ENCODE data around the gene ABCG8. TPM values are rescaled to one million over a fixed set of nuclear protein-coding genes. Genes with fewer than 3 reads are reported as not detected.
"Not testable (repeated sequence)": the region's sequence is repeated elsewhere in the genome, so short reads cannot be mapped to it uniquely, and the experiment has no call there.

Gene ABCG8
- total RNA-seq, 1 donor from 2014 or later, result not detected

DNA sequence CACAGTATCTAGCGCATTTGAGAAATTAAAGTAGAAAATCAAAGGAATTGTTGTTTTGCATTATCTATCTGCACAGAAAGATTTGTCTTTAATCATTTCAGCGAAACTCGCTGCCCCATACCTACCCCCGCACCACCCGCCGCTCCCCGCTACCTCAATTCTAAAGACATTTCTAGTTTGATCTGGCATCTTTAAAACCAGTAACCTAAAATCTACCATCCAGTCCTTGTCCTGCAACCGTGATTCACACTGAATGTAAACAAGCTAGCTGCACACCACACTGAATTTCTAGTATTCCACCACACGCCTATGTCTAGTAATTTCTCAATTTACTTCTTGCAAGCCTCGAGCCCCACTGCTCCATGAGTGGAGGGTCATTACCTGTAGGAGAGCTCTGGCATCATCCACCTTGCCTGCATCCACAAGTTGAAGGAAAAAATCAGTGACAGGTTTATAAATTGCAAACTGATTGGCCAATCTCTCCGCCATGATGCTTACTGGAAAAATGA lies 60.1 kb downstream of the ABCG8 start:
- H3K4me3 Mint-ChIP-seq (ENCODE audit: unreplicated experiment), result no peak overlapping the region
- H3K27ac Mint-ChIP-seq (ENCODE audit: unreplicated experiment), result peak overlapping the region; percentile 90
- peaks cover 39% of the 10 kb centered on the region for H3K4me1 Mint-ChIP-seq (ENCODE audit: unreplicated experiment)
- TF ChIP-seq, protein P1, sequence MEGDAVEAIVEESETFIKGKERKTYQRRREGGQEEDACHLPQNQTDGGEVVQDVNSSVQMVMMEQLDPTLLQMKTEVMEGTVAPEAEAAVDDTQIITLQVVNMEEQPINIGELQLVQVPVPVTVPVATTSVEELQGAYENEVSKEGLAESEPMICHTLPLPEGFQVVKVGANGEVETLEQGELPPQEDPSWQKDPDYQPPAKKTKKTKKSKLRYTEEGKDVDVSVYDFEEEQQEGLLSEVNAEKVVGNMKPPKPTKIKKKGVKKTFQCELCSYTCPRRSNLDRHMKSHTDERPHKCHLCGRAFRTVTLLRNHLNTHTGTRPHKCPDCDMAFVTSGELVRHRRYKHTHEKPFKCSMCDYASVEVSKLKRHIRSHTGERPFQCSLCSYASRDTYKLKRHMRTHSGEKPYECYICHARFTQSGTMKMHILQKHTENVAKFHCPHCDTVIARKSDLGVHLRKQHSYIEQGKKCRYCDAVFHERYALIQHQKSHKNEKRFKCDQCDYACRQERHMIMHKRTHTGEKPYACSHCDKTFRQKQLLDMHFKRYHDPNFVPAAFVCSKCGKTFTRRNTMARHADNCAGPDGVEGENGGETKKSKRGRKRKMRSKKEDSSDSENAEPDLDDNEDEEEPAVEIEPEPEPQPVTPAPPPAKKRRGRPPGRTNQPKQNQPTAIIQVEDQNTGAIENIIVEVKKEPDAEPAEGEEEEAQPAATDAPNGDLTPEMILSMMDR (IDR thresholded peaks at IDR 0.05), result no peak
- no peaks in the 10 kb centered on the region for H3K27me3 Mint-ChIP-seq (ENCODE audit: unreplicated experiment)
- no peaks in the 10 kb centered on the region for H3K9me3 Mint-ChIP-seq (ENCODE audit: unreplicated experiment)
- no peak for DNase-seq (ENCODE audit: extremely low spot score, unreplicated experiment)
- H3K36me3 Mint-ChIP-seq (ENCODE audit: unreplicated experiment), result peaks cover 40% of the 10 kb centered on the region

DNA sequence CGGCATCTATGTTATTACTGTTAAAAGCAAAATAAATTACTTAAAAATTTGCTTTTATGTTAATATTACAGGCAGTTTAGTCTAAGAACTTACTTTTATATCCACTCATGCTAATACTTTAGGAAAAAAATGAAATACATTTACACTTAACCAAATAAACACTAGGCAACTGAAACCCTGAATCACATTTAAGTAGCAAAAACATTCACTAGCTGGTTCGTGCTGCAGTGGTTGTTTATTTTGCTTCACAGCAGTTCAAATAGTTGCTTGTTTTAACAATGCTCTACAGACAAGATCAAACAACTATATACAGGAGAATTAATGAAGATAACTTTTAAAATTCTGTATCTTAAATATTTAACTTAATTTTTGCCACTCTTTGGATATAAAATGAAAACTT lies 60.8 kb downstream of the ABCG8 start:
- no peak overlapping the region for H3K4me3 Mint-ChIP-seq (ENCODE audit: unreplicated experiment)
- H3K27ac Mint-ChIP-seq (ENCODE audit: unreplicated experiment), result peak overlapping the region; percentile 90
- TF ChIP-seq, protein P1 (IDR thresholded peaks at IDR 0.05), result no peak
- no peaks in the 10 kb centered on the region for H3K27me3 Mint-ChIP-seq (ENCODE audit: unreplicated experiment)
- H3K36me3 Mint-ChIP-seq (ENCODE audit: unreplicated experiment), result peaks cover 40% of the 10 kb centered on the region
- no peaks in the 10 kb centered on the region for H3K9me3 Mint-ChIP-seq (ENCODE audit: unreplicated experiment)
- peaks cover 39% of the 10 kb centered on the region for H3K4me1 Mint-ChIP-seq (ENCODE audit: unreplicated experiment)
- DNase-seq (ENCODE audit: extremely low spot score, unreplicated experiment), result no peak

DNA sequence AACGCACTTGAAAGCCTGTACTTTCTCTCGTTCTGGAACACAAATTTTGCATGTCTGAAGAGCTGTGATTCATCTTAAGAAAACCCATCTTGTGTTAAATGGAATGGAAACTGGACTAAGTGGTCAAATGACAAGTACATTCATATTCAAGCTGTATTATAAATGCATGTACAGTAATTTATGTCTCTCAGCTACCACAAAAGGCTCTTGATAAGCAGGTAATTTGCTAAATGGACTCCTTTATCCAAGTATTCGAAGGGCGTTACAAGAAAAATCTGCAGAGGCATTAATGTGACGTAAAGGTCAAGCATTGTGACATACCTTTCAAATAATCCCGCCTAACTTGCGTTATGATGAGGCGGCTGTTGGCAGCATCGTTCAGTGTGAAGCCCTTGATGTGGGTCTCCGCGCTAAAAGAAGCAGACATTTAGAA lies 66.6 kb downstream of the ABCG8 start:
- Mint-ChIP-seq H3K36me3 (ENCODE audit: unreplicated experiment) (peaks cover 46% of the 10 kb centered on the region), H3K4me1 (ENCODE audit: unreplicated experiment) (peaks cover 31% of the 10 kb centered on the region), H3K9me3 (ENCODE audit: unreplicated experiment) (no peaks in the 10 kb centered on the region), H3K27me3 (ENCODE audit: unreplicated experiment) (no peaks in the 10 kb centered on the region), H3K27ac (ENCODE audit: unreplicated experiment) (no peak overlapping the region), H3K4me3 (ENCODE audit: unreplicated experiment) (no peak overlapping the region)
- no peak for DNase-seq (ENCODE audit: extremely low spot score, unreplicated experiment)
- TF ChIP-seq, protein P1 (IDR thresholded peaks at IDR 0.05), result no peak

DNA sequence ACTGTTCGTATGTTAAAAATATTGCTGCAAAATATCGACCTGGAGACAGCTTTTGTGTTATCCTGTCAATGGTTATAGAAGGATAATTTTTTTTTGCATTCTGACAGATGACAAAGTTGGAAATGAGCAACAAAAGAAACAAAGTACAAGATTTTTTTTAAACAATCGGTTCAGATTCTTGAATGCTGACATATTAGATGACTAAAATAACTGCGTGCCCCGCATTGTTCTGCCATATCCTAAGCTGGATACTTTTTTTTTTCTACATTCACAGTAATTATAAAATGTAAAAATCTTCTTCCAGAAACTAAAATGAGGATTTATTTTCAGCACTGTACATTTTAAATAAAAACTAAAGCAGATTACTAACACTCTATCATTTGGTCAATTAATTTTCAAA lies 67.1 kb downstream of the ABCG8 start:
- Mint-ChIP-seq H3K9me3 (ENCODE audit: unreplicated experiment) (no peaks in the 10 kb centered on the region), H3K36me3 (ENCODE audit: unreplicated experiment) (peaks cover 43% of the 10 kb centered on the region), H3K27me3 (ENCODE audit: unreplicated experiment) (no peaks in the 10 kb centered on the region), H3K4me1 (ENCODE audit: unreplicated experiment) (peaks cover 26% of the 10 kb centered on the region), H3K4me3 (ENCODE audit: unreplicated experiment) (no peak overlapping the region), H3K27ac (ENCODE audit: unreplicated experiment) (no peak overlapping the region)
- DNase-seq (ENCODE audit: extremely low spot score, unreplicated experiment), result no peak
- TF ChIP-seq, protein P1 (IDR thresholded peaks at IDR 0.05), result no peak

DNA sequence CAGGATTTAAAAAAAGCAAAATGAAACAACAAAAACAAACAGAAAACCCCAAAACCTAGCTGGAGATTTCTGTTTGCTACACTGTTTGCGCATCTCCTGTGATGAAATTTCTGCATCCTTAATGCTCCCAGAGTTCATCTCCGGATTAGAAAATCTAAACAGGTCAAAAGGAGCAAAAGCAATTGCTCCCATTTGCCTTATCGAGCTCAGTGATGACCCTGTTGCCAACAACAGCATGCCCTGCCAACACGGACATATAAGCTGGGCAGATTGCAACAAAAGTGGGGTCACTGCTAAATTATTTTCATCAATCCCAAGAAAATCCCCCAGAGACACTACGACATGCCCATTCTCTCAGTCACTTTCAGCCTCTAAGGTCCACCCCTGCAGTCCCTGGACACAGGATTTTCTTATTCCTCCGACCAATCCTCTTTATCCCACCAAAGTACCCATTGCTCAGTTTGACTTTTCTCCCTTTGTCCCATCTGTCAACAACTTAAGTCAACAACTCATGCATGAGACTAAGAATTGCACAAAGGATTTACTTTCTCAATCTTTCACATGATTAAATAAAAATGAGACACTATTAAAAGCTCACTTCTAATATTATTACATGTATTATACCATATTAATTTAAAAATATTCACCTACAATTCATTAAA lies 67.8 kb downstream of the ABCG8 start:
- H3K9me3 Mint-ChIP-seq (ENCODE audit: unreplicated experiment), result no peaks in the 10 kb centered on the region
- H3K36me3 Mint-ChIP-seq (ENCODE audit: unreplicated experiment), result peaks cover 45% of the 10 kb centered on the region
- no peaks in the 10 kb centered on the region for H3K27me3 Mint-ChIP-seq (ENCODE audit: unreplicated experiment)
- no peak overlapping the region for H3K4me3 Mint-ChIP-seq (ENCODE audit: unreplicated experiment)
- peaks cover 25% of the 10 kb centered on the region for H3K4me1 Mint-ChIP-seq (ENCODE audit: unreplicated experiment)
- no peak for DNase-seq (ENCODE audit: extremely low spot score, unreplicated experiment)
- H3K27ac Mint-ChIP-seq (ENCODE audit: unreplicated experiment), result peak overlapping the region; percentile 36
- TF ChIP-seq, protein P1 (IDR thresholded peaks at IDR 0.05), result no peak

DNA sequence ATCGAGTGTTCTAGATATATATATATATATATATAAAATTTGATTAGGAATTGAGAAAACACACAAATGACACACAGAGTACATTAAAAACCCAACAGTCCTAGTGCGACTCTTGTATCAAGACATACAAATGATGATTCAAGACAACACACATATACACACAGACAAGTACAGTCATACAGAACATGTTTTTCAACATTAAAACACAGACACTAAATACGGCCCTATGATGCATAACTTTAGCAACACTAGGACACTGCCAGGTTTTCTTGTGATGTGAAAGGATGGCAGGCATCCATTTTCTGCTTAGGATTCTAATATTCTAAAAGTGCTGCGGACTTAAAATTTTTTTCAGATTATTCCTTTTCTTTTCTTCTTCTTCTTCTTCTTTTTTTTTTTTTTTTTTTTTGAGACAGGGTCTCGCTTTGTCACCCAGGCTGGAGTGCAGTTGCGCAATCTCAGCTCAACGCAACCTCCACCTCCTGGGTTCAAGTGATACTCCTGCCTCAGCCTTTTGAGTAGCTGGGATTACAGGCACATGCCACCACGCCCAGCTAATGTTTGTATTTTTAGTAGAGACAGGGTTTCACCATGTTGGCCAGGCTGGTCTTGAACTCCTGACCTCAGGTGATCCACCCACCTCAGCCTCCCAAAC lies 72.5 kb downstream of the ABCG8 start:
- H3K27me3 Mint-ChIP-seq (ENCODE audit: unreplicated experiment); H3K9me3 Mint-ChIP-seq (ENCODE audit: unreplicated experiment): not testable (repeated sequence)
- peaks cover 38% of the 10 kb centered on the region for H3K36me3 Mint-ChIP-seq (ENCODE audit: unreplicated experiment)

More for the DNA sequence above, 72.5 kb downstream of the ABCG8 start:
- H3K4me3 Mint-ChIP-seq (ENCODE audit: unreplicated experiment); H3K4me1 Mint-ChIP-seq (ENCODE audit: unreplicated experiment); DNase-seq (ENCODE audit: extremely low spot score, unreplicated experiment); H3K27ac Mint-ChIP-seq (ENCODE audit: unreplicated experiment): not testable (repeated sequence)
